Tibial artery (tissue), 4 donors: ENCODE measurements around the gene FOXO4.
A peak's percentile ranks its signal among the peaks of the same experiment; 100 is the strongest.

Experiments used
- DNase-seq, 2 donors: peaks; one replicate each; pipeline ENCODE4 v3.0.0-alpha.2; 2019
- H3K27ac ChIP-seq, 2 donors: fragments of 200-600 bp; sonication (generic) in 1 of 2; 1 replicate in 1 of 2; 2 replicates in 1 of 2; pipeline ENCODE4 v1.5.1; 2018 to 2019; ENCODE audit warnings: mild to moderate bottlenecking in 1 of 2
- H3K27me3 ChIP-seq, 2 donors: fragments of 200-600 bp; sonication (generic) in 1 of 2; one replicate each; pipeline versions ENCODE4 v1.5.1 to v1.6.0; 2016 to 2019
- H3K36me3 ChIP-seq, 3 donors: fragments of 200-600 bp; sonication (generic) in 2 of 3; one replicate each; pipeline ENCODE4 v1.5.1; 2016 to 2019; ENCODE audit warnings: mild to moderate bottlenecking in 2 of 3
- H3K4me1 ChIP-seq, 4 donors: fragments of 200-600 bp; sonication (generic) in 2 of 4; 1 replicate in 3 of 4; 2 replicates in 1 of 4; pipeline ENCODE4 v1.5.1; 2016 to 2019
- H3K4me3 ChIP-seq, 2 donors: fragments of 200-600 bp; sonication (generic) in 1 of 2; 1 replicate in 1 of 2; 2 replicates in 1 of 2; pipeline ENCODE4 v1.5.1; 2018 to 2019; ENCODE audit warnings: mild to moderate bottlenecking in 2 of 2
- H3K9me3 ChIP-seq, 3 donors: fragments of 200-600 bp; sonication (generic) in 1 of 3; one replicate each; pipeline ENCODE4 v1.5.1; 2016 to 2019
- intact Hi-C: fragments of 100-400 bp; cut with DNase I; formaldehyde crosslinking; loops from one replicate; pipeline ENCODE4 v1.15.0; 2023; ENCODE audit warnings: low total_unique reads
- TF ChIP-seq, protein P1 (sequence below), 2 experiments: fragments of 200-600 bp in 1 of 2; fragments of 450-650 bp in 1 of 2; IDR thresholded peaks; one replicate each; pipeline ENCODE4 v1.5.1; 2017 to 2019; ENCODE audit warnings: antibody characterized with exemption in 2 of 2, mild to moderate bottlenecking in 1 of 2, moderate library complexity in 1 of 2

The FOXO4 gene

DNA sequence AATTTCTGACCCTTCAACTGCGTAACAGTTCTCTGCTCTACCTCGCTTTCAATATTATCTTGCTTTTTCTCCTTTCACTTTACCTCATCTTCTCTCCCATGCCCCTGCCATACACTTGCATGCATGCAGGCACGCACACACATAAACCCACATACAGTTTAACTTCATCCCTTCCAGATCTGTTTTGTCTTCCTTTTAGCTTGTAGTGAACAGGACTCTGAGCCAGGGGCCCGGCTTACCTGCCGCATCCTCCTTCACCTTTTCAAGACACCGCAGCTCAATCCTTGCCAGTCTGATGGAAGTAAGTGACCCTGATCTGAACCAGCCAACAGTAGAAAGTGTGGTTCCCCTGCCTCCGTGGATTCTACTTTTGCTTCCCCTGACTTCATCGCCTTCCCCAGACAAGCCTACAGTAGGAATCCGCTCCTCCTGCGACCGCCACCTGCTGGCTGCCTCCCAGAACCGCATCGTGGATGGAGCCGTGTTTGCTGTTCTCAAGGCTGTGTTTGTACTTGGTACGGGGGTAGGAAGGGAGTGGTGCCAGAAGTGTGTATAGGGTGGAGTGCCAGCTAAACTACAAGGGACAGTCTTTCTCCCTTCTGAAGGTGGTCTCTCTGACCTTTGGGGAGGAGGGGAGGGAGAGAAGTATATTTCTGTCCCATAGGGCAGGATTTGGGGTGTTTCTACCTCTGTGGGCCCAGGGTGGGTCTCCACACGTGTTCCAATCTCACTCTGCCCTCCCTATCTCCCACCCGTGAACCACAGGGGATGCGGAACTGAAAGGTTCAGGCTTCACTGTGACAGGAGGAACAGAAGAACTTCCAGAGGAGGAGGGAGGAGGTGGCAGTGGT lies 33.5 kb downstream of the FOXO4 start:
- TF ChIP-seq, protein P1, sequence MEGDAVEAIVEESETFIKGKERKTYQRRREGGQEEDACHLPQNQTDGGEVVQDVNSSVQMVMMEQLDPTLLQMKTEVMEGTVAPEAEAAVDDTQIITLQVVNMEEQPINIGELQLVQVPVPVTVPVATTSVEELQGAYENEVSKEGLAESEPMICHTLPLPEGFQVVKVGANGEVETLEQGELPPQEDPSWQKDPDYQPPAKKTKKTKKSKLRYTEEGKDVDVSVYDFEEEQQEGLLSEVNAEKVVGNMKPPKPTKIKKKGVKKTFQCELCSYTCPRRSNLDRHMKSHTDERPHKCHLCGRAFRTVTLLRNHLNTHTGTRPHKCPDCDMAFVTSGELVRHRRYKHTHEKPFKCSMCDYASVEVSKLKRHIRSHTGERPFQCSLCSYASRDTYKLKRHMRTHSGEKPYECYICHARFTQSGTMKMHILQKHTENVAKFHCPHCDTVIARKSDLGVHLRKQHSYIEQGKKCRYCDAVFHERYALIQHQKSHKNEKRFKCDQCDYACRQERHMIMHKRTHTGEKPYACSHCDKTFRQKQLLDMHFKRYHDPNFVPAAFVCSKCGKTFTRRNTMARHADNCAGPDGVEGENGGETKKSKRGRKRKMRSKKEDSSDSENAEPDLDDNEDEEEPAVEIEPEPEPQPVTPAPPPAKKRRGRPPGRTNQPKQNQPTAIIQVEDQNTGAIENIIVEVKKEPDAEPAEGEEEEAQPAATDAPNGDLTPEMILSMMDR (IDR thresholded peaks at IDR 0.05): peak; percentile 53 to 56
- Histone ChIP-seq H3K36me3 (peaks cover 15 to 97% (median 67%) of the 10 kb centered on the region in 3 donors), H3K4me1 (no peaks in the 10 kb centered on the region), H3K9me3 (no peaks in the 10 kb centered on the region), H3K27me3 (no peaks in the 10 kb centered on the region), H3K27ac (no peak overlapping the region), H3K4me3 (no peak overlapping the region)
- intact Hi-C loops: no loop called here
- peak; percentile 51 to 73 for DNase-seq

DNA sequence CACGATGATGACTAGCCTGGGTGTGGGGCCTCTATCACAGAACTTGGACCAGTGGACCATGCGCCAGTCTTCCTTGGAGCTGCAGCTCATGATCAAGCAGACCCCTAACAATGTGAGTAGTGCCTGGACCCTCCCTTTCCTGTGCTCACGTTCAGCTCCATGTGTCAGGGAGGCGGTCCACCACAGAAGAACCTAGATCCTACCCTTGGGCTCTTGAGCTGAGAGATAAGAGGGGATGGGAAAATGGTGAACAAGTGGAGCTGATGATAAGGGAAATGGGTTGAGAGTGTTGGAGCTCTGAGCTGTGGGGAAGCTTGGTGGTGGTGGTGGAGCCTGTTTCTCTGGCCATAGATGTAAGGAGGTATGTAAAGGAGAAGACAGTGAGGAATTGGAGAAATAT lies 35.9 kb downstream of the FOXO4 start:
- no peak for DNase-seq
- intact Hi-C loops: no loop called here
- TF ChIP-seq, protein P1 (IDR thresholded peaks at IDR 0.05): no peak
- Histone ChIP-seq H3K9me3 (no peaks in the 10 kb centered on the region), H3K4me3 (no peak overlapping the region), H3K36me3 (peaks cover 30 to 97% (median 70%) of the 10 kb centered on the region in 3 donors), H3K27me3 (no peaks in the 10 kb centered on the region), H3K4me1 (no peaks in the 10 kb centered on the region), H3K27ac (no peak overlapping the region)

DNA sequence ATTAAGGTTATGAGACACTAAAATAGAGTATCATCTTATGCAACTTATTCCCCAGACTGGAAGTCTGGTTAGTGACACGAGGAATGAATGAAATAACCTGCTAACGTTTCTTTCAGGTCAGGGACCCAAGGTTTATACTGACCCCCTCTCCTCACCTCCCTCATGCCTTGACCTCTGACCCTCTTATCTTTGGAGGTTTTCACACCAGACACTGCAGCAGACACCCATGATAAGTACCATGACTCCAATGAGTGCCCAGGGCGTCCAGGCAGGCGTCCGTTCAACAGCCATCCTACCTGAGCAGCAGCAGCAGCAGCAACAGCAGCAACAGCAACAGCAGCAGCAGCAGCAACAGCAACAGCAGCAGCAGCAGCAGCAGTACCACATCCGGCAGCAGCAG lies 44.8 kb downstream of the FOXO4 start:
- H3K27me3 ChIP-seq: no peaks in the 10 kb centered on the region
- intact Hi-C loops: no loop called here
- peaks cover 14 to 68% (median 46%) of the 10 kb centered on the region in 3 donors for H3K36me3 ChIP-seq
- H3K4me1 ChIP-seq: peaks cover 0 to 24% (median 12%) of the 10 kb centered on the region in 4 donors
- DNase-seq: no peak
- H3K4me3 ChIP-seq: no peak overlapping the region
- no peak overlapping the region for H3K27ac ChIP-seq
- TF ChIP-seq, protein P1 (IDR thresholded peaks at IDR 0.05): no peak
- no peaks in the 10 kb centered on the region for H3K9me3 ChIP-seq

DNA sequence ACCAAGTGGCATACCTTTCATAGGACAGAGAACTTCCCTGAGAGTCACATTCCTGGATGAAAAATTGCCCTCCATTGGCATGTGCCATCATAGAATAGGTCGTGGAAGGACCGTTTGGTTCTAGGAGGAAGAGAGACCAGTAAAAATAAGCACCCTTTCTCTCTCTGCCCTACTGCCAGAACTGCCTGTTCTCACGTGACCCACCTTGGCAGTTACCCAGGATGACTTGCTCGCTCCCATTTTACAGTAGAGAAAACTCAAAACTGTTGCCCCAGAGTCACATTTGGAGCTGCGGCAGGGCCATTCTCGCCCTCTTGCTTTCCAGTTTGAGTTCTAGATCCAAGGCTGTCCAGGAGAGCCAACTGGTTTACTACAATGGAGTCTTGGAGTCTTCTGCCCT lies 47.9 kb downstream of the FOXO4 start:
- Histone ChIP-seq H3K9me3 (no peaks in the 10 kb centered on the region), H3K27ac (no peak overlapping the region), H3K4me3 (no peak overlapping the region), H3K27me3 (no peaks in the 10 kb centered on the region), H3K36me3 (peaks cover 0 to 37% (median 20%) of the 10 kb centered on the region in 3 donors), H3K4me1 (peaks cover 0 to 34% (median 12%) of the 10 kb centered on the region in 4 donors)
- DNase-seq: peak; percentile 70 to 77
- TF ChIP-seq, protein P1 (IDR thresholded peaks at IDR 0.05): no peak
- intact Hi-C loops: no loop called here

DNA sequence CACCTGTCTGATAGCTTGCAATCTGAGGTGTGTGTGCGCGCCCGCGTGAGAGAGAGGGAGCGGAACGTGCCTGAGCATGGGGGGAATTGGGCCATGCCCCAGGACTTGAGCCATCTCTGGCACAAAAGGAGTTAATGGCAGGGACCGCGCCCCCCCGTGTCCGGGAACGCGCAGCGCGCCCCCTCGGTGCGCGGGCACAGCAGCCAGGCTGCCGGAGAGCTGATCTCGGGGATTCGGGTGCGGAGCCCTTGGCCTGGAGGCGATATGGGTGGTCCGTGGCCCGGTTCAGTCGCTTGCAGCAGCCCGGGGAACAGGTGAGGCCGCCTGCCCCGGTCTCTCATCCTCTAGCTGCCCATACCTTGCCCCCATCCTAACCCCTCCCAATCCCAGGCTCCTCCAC lies 49.0 kb downstream of the FOXO4 start, which contains the start of gene NLGN3:
NLGN3 (plus strand) TSS at position 191 of the 400 bp plus-strand sequence. CDS start 2,909 bp downstream, outside the sequence.
- H3K9me3 ChIP-seq: no peaks in the 10 kb centered on the region
- no peaks in the 10 kb centered on the region for H3K27me3 ChIP-seq
- intact Hi-C loops: no loop called here
- DNase-seq: no peak
- H3K27ac ChIP-seq: no peak within 1 kb of the TSS
- H3K36me3 ChIP-seq: peaks cover 0 to 26% (median 14%) of the 10 kb centered on the region in 3 donors
- H3K4me1 ChIP-seq: peaks cover 0 to 34% (median 12%) of the 10 kb centered on the region in 4 donors
- TF ChIP-seq, protein P1 (IDR thresholded peaks at IDR 0.05): no peak
- H3K4me3 ChIP-seq: peak within 1 kb of the TSS; percentile 33 to 42
